Stimulated activated CD4-positive, alpha-beta T cell treated with anti-CD3 and anti-CD28 coated beads, Interleukin-15, amount 100 ng/mL, for 1 hour (primary cell): ENCODE results near the gene SPDYE4.

Experiments
- DNase-seq, 2 donors: peaks; one replicate each; pipeline ENCODE4 v3.0.0-alpha.2; 2020; ENCODE audit warnings: low read depth in 1 of 2, low spot score in 1 of 2

Gene SPDYE4

DNA sequence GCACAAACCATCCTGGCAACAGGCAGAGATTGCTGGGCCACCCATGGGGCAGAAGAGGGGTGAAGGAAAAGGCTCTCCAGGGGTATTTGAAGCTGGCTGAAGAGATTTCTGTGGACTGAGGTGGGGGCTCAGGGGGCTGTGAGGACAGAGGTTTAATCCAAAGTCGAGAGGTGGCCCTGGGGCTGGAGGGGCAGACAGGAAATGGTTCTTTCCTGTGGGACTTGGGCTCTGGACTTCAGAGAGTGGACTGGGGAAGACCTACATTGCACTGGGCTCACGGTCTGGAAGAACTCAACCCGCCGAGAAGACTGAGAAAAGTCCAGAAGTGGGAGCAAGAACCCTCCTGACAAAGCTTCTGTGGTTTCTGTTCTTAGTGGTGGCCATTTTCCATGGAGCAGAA, 16.6 kb downstream of the SPDYE4 start:
- DNase-seq: no peak

- no peak for DNase-seq
These were observed 17.0 kb downstream of the SPDYE4 start for GRCh38 chr17:8741366-8741765.

DNA sequence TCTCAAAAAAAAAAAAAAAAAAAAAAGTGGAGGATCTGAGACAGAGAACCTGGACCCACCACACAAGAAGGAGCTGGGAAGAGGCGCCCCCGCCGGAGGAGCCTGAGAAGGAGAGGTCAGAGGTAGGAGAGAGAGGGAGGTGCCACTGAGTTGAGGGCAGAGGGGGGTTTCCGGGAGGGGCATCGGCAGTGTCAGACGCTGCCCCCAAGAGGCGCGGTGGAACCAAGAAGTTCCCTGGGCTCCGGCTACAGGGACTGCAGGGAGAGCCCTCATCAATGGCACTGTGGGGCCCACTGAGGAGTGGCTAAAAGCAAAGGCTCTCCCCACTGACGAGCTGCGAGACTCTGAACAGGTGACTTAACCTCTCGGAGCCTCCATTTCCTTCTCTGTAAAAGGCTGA, 17.9 kb downstream of the SPDYE4 start:
- peak in 1 of 2 donors; percentile 10 for DNase-seq

DNA sequence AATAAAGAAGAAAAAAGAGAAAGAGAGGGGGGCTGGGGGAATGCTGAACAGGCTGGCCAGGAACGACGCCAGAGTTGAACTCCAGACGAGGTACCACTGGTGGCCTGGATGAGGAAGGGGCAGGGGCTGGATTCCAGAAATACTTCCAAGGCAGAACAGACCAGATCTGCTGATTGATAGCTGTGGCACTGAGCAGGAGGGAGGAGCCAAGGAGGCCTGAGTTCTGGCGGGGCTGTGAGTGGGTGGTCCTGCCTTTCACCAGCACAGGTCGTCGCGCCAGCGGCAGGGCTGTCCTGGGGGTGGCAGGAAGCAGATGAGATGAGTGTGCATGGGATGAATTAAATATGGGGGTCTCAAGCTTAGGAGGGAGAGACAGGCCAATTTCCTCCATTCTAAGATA, 19.2 kb downstream of the SPDYE4 start:
- no peak for DNase-seq

- no peak for DNase-seq
These were observed 21.6 kb downstream of the SPDYE4 start for GRCh38 chr17:8736796-8737195.

DNA sequence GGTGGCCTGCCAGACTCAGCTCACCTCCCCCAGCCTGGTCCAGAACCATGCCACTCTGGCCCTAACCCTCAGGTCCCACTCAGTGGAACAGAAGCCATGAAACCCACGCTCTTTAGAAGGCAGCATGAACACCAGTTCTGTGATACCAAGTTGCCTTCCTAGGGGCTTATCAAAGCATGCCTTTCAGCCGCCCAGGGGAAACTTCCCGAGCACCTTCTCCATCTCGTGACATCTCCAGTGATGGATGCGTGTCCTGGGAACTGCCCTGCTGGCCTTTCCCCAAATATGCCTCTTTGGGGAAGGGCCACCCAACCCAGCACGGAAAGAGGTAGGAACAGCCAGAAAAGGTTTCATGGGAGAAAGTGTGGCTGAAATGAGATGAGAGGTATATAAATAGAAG, 22.0 kb downstream of the SPDYE4 start:
- no peak for DNase-seq

DNA sequence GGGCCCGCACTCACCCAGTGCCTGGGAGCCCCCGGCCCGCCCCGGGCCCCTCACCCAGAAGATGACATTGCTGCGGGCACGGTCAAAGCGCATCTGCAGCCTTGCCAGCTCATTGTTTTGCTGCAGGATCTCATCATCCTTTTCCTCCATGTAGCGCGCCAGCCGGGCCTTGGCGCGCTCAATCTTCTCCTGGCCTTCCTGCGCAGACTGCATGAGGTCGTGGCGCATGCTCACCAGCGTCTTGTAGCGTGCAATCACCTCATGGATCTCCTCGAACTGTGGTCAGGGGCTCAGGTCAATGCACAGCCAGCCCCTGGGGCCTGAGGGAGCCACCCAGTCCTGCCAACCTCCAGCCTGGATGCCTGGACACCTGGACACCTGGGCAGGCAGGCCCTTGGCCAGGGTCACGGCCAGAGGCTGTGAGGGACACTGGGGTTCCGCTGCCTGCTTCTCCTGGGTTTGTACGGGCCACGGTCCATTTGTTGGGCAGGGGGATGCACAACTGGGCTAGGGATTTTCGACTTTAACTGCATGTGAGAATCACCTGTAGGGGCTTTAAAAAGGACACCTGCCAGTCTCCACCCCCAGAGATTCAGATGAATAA, 22.9 kb downstream of the SPDYE4 start:
- no peak for DNase-seq

DNA sequence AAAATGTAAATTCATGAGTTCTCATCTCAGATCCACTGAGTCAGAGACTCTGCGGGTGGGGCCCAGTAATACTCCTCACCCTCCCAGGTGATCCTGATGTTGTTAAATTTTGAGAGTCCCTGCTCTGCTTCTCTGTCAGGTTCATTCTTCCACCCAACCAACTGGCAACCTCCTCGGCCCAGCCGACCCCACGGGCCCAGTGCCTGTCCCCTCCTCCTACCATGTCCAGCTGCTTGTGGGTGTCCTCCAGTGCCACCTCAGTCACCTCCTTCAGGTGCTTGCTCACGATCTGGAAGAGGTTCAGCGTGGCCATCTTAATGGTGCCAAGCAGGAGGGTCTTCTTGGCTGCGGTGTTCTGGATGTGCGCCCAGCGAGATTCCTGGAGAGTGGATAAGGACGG, 23.5 kb downstream of the SPDYE4 start:
- no peak for DNase-seq

DNA sequence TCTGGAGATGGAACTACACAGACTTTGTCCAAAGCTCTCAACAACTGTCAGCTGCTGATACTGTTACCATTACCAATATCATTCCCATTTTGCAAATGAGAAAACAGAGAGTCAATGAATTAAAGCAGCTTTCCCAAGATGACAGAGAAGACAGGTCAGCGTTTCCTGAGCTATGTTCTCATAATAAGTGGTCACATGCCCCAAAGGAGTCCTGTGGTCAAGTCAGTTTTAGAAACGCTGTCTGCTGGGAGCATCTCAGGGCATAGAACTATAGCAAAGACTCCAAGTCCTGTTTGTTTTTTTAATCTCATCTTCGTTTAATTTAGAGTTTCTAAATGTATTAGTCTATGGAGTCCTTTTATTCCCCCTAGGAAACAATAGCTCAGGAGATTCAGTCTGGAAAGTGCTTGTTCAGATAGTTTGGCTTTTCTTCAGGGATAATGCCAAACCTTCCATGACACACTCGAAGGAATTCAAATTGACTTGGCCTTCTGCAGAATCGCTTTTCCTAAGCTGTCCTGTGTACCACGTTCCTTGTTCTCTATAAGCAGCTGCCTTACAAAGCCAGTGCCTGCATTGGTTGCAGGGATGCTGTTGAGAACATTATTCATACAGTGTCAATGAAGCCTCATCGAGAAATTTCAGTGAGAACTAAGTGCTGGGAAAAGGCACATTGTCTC, 25.8 kb downstream of the SPDYE4 start:
- no peak for DNase-seq

- DNase-seq: no peak
These were observed 28.5 kb downstream of the SPDYE4 start for GRCh38 chr17:8729860-8730259.

DNA sequence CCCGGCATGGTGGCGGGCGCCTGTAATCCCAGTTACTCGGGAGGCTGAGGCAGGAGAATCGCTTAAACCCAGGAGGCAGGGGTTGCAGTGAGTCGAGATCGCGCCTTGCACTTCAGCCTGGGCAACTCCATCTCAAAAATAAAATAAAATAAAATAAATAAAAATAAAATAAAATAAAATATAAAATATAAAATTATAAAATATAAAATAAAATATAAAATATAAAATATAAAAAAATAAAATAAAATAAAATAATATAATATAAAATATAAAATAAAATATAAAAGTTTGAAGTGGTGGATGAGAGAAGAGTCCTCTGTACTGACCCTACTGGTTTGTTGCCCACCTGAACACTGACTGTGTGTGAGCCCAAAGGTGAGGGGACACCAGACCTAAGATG, 28.9 kb downstream of the SPDYE4 start:
- no peak for DNase-seq

DNA sequence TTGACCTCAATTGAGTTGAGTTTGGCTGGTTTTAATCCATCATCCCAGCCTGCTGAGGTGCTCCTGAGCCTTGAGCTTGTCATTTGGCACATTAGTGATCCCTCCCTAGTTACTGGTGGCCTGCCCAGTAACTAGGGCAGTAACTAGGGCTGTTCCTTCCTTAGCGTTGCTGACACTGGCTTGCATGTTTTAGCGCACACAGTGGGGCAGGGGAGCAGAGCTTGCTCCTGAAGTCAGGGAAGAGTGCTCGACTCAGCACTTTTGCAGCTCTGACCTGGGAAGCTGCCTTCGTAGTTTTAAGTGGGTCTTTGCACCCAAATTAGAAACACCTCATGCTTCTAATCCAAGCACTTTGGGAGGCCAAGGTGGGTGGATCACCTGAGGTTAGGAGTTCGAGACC, 29.4 kb downstream of the SPDYE4 start:
- DNase-seq: no peak

GRCh38 chr17:8728251-8728938, 30.0 kb downstream of the SPDYE4 start:
- no peak for DNase-seq

DNA sequence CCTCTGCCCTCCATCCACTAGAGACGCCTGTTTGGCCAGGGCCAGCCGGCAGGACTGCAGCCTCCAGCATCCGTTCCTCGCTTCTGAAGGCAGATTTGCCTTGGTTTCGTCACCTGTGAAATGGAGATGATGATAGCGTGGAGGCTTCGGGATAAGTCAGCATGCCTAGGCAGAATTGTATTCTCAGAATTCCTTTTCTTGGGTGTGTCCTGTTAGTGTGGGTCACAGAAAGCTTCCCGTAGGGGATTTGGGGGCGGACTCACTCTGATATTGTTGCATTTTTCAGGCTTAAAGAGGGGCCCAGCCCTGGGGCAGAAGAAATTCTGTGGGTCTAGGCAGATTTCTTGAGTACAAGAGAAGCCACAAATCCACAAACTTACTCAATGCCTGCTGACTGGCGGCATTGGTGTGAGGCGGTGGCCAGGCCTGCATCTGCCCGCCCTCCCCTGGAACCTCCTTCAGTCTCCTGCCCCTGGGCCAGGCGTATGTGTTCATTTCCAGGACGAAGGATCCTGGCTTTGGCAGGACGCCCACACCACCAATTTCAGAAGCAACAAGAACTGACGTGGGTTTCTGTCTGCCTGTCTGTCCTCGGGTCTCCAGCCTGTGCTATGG, 31.3 kb downstream of the SPDYE4 start:
- no peak for DNase-seq

DNA sequence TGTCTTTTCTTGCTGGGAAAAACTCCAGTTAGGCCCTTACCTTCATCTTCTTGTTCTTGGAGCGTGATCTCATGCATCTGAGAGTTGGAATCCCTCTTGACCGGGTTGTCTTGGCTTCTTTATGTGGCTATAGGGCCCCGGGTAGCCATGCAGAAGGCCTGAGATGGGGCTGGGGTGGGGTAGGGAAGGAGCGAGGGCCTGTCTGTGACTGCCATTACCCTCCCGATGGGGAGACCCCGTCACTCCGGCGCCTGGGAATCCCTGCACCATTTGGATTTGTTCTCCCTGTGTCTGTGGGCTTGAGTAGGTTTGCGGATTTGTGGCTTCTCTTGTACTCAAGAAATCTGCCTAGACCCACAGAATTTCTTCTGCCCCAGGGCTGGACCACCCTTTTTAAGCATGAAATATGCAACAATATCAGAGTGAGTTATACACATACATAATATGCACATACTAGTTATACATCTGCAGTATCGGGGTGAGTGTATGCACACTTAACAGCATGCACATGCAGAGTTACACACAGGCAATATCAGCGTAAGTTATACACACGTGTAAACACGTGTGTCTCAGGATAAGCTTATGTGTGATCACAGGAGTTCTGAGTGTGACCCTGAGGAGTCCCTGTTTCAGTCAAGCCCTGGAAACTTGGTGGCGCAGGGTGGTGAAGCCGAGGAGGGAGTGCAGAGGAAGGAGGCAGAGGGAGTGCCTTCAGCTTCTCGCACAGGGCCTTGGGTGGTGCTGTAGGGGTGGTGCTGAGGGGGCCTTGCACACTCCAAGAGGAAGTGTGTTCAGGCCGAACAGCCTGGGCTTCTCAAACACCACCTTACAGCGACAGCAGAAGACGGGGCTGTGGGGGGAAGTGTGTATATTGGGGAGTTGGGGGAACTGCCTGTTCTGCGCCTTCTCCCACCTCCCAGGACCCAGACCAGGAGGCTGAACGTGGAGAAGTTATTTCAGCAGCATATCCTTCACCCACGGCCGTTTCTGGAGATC, 32.2 kb downstream of the SPDYE4 start:
- no peak for DNase-seq

DNA sequence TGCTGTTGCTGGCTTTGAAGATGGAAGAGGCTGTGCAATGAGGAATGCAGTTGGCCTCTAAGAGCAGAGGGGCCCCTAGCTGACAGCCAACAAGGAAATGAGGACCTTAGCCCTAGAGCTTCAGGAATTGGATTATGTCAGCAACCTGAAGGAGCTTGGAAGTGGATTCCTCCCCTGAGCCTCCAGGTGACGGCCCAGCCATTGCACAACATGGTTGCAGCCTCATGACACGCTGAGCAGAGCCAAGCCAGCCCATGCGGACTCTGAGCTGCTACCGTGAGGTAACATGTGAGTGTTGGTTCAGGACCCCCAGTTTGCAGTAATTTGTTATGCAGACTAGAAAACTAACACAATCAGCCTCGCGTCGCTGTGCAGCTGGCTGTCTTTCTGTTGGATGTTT, 33.9 kb downstream of the SPDYE4 start:
- no peak for DNase-seq

- no peak for DNase-seq
These were observed 37.8 kb downstream of the SPDYE4 start for GRCh38 chr17:8720596-8720995.

- DNase-seq: no peak
These were observed 38.8 kb downstream of the SPDYE4 start for GRCh38 chr17:8719291-8720246.

- no peak for DNase-seq
These were observed 40.3 kb downstream of the SPDYE4 start for GRCh38 chr17:8718001-8718563.

DNA sequence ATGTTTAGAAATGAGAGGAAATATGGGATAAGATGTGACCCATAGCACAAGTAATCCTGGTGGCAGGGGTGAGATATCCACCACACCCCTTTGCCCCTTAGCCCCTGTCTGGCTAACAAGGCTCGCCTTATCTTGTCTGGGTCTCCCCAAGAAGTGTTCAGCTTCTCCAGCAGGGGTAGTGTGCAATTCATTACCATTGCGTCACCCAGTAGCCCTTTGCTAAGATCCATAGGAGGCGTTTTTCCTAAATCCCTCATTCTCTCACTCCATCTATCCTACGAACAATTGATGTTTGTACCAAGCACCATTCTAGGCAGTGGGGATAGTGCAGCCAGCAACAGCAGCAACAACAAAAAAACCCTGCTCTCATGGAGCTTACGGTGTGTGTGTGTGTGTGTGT, 44.5 kb downstream of the SPDYE4 start:
- no peak for DNase-seq
